K562 (cell line): ENCODE measurements around the gene SP6. TPM values are rescaled to one million over a fixed set of nuclear protein-coding genes. Genes with fewer than 3 reads are reported as not detected.

Source experiments
- BCL6 ChIP-seq: fragments of 250-450 bp; sonication (Bioruptor Pico); IDR thresholded peaks from 2 replicates; pipeline ENCODE4 v1.4.0; 2020
- BHLHE40 ChIP-seq: IDR thresholded peaks from 2 replicates; pipeline ENCODE4 v1.6.1; 2011; ENCODE audit warnings: low read length, improper control_type of control experiment
- FOS ChIP-seq: IDR thresholded peaks from 3 replicates; pipeline ENCODE4 v1.6.1; 2011; ENCODE audit not compliant: insufficient read length; ENCODE audit errors: extremely low read depth
- MBD1 ChIP-seq: fragments of 250-450 bp; sonication (Bioruptor Pico); IDR thresholded peaks from 2 replicates; pipeline ENCODE4 v1.8.0; 2022; ENCODE audit warnings: inconsistent platforms
- MBD2 ChIP-seq: sonication (generic); IDR thresholded peaks from 2 replicates; pipeline ENCODE4 v1.6.1; 2016; ENCODE audit warnings: low read depth, borderline replicate concordance
- MEIS2 ChIP-seq: fragments of 450-650 bp; IDR thresholded peaks from 2 replicates; pipeline ENCODE4 v1.6.1; 2014; ENCODE audit warnings: mild to moderate bottlenecking; ENCODE audit not compliant: partially characterized antibody
- MIER1 ChIP-seq: fragments of 450-650 bp; IDR thresholded peaks from 2 replicates; pipeline ENCODE4 v1.6.1; 2016; ENCODE audit warnings: antibody characterized with exemption, mild to moderate bottlenecking, low read depth
- RB1 ChIP-seq: fragments of 450-650 bp; IDR thresholded peaks from 2 replicates; pipeline ENCODE4 v1.6.1; 2017; ENCODE audit warnings: low read depth, mild to moderate bottlenecking
- RBM17 ChIP-seq: fragments of 200-400 bp; formaldehyde crosslinking; IDR thresholded peaks from 2 replicates; pipeline ENCODE4 v1.6.1; 2017; ENCODE audit warnings: low read depth, mild to moderate bottlenecking, low read length, borderline replicate concordance
- RBM39 ChIP-seq: fragments of 200-400 bp; formaldehyde crosslinking; optimal IDR thresholded peaks from 2 replicates; pipeline ENCODE3; 2018; ENCODE audit warnings: low read depth, low read length
- SMAD2 ChIP-seq: fragments of 150-350 bp; IDR thresholded peaks from 2 replicates; pipeline ENCODE4 v1.6.1; 2014; ENCODE audit warnings: low read depth, mild to moderate bottlenecking, low read length
- SNAPC5 ChIP-seq: fragments of 250-450 bp; sonication (Bioruptor Pico); IDR thresholded peaks from 2 replicates; pipeline ENCODE4 v1.8.0; 2021; ENCODE audit warnings: moderate library complexity, mild to moderate bottlenecking, inconsistent platforms
- SREBF1 ChIP-seq: fragments of 150-350 bp; IDR thresholded peaks from 2 replicates; pipeline ENCODE4 v1.6.1; 2014; ENCODE audit warnings: antibody characterized with exemption, low read depth, low read length, borderline replicate concordance
- TGIF2 ChIP-seq: sonication (generic); formaldehyde crosslinking; IDR thresholded peaks from 2 replicates; pipeline ENCODE4 v1.8.1; 2022; ENCODE audit warnings: mild to moderate bottlenecking, missing genetic modification reagents, moderate library complexity
- TRIM24 ChIP-seq, 2 experiments: fragments of 450-650 bp; IDR thresholded peaks; 2 replicates each; pipeline ENCODE4 v1.6.1; 2016
- ZBTB5 ChIP-seq: fragments of 450-650 bp; IDR thresholded peaks from 2 replicates; pipeline ENCODE4 v1.6.1; 2017; ENCODE audit warnings: antibody characterized with exemption
- ZFP30 ChIP-seq: fragments of 250-450 bp; sonication (Bioruptor Pico); IDR thresholded peaks from 2 replicates; pipeline ENCODE4 v1.8.0; 2022; ENCODE audit warnings: moderate library complexity, mild to moderate bottlenecking, inconsistent platforms, borderline replicate concordance
- ZNF133 ChIP-seq: fragments of 250-450 bp; sonication (Bioruptor Pico); IDR thresholded peaks from 2 replicates; pipeline ENCODE4 v1.4.0; 2020; ENCODE audit warnings: mild to moderate bottlenecking
- polyA plus RNA-seq, 8 experiments: library from polyadenylated mRNA; depleted of rRNA in 4 of 8; stranded (reverse) in 5 of 8; unstranded in 3 of 8; fragments of >200 nt; fragmentation: Nextera tagmentation in 2 of 8; fragmentation: Illumina TruSeq in 1 of 8; extraction: Ambion mirVana in 2 of 8; extraction: Trizol in 1 of 8; gene quantifications; 2 replicates each; pipeline versions ENCODE4 v1.2.1 to v1.2.3, GENCODE V29; 2011 to 2014; ENCODE audit warnings: inconsistent platforms in 1 of 8, missing spikeins in 1 of 8
- total RNA-seq, 7 experiments: library from RNA; depleted of rRNA in 6 of 7; stranded (reverse); fragments of >200 nt in 6 of 7; fragmentation: Illumina TruSeq in 2 of 7; extraction: Trizol in 2 of 7; gene quantifications; 2 replicates each; pipeline versions ENCODE4 v1.2.1 to v1.2.3, GENCODE V29; 2011 to 2021; ENCODE audit warnings: low replicate concordance in 1 of 7
- TF ChIP-seq, protein P1 (sequence below): fragments of 250-450 bp; sonication (Bioruptor Pico); IDR thresholded peaks from 2 replicates; pipeline ENCODE4 v1.9.0; 2021; ENCODE audit warnings: mild to moderate bottlenecking
- TF ChIP-seq, protein P2 (sequence below): fragments of 450-650 bp; IDR thresholded peaks from 2 replicates; pipeline ENCODE4 v1.6.1; 2018; ENCODE audit warnings: mild to moderate bottlenecking, low read depth; ENCODE audit not compliant: partially characterized antibody
- TF ChIP-seq, protein P3 (sequence below): fragments of 250-450 bp; sonication (Bioruptor Pico); IDR thresholded peaks from 2 replicates; pipeline ENCODE4 v1.5.0; 2021; ENCODE audit warnings: mild to moderate bottlenecking, borderline replicate concordance

SP6 gene
- total and polyA plus RNA-seq, 9 of the 15 experiments (the other 6 are each of a cell fraction or from before 2014, with no cell fraction given) = 0.11 to 7.9 (median 2.2) TPM

DNA sequence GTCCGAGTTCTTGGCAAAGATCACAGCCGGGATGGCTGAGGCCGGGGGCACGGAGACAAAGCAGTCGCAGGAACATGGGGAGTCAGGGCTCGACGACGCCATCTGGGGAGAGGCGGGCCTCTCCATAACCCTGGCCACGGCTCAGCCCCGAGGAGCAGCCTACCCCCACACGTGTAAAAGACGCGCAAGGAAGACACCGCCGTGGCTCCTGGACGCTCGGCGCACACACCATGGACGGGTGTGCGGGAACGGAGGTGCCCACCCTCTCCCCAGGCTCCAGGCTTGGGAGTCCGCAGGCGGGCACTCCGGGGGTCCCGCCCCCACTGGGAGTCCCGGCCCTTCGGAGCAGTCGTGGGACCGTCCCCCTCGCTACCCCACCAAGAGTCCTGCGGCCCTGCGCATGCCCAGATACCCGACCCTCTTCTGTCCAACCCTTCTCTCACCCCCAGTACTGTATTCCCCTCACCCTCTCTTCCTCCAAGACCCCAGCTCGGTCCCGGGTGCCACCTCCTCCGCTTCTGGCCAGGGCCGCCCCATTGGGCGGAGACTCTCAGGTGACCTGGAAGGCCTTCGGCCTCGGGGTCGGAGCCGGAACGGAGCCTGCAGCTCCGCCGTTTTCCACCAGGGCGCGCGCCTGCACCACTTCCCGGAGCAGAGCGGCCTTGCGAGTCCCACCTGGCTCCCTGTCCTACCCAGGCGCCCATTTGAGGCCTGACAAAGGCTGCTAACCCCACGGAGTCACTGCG lies 10.0 kb downstream of the SP6 start, which contains the start of gene SCRN2 (continued):
- TF ChIP-seq, protein P1, sequence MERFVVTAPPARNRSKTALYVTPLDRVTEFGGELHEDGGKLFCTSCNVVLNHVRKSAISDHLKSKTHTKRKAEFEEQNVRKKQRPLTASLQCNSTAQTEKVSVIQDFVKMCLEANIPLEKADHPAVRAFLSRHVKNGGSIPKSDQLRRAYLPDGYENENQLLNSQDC (CRISPR knock-in tag) = no peak
- TF ChIP-seq SREBF1 (no peak), MIER1 (no peak), RBM17 (no peak), BCL6 (no peak), SMAD2 (no peak), TGIF2 (CRISPR knock-in tag) (peak; percentile 69; the same call in 1 of the 2 replicates), FOS (no peak), TRIM24 (IDR thresholded peaks at IDR 0.05) (no peak), ZBTB5 (no peak), SNAPC5 (CRISPR knock-in tag) (no peak), MBD2 (no peak; the same call in 1 of the 2 replicates), MBD1 (CRISPR knock-in tag) (no peak), MEIS2 (no peak), BHLHE40 (peak; percentile 60), ZFP30 (CRISPR knock-in tag) (no peak), RB1 (peak; percentile 77), RBM39 (no peak), ZNF133 (CRISPR knock-in tag) (no peak)
- TF ChIP-seq, protein P2, sequence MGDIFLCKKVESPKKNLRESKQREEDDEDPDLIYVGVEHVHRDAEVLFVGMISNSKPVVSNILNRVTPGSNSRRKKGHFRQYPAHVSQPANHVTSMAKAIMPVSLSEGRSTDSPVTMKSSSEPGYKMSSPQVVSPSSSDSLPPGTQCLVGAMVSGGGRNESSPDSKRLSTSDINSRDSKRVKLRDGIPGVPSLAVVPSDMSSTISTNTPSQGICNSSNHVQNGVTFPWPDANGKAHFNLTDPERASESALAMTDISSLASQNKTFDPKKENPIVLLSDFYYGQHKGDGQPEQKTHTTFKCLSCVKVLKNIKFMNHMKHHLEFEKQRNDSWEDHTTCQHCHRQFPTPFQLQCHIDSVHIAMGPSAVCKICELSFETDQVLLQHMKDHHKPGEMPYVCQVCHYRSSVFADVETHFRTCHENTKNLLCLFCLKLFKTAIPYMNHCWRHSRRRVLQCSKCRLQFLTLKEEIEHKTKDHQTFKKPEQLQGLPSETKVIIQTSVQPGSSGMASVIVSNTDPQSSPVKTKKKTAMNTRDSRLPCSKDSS = no peak
- TF ChIP-seq, protein P3, sequence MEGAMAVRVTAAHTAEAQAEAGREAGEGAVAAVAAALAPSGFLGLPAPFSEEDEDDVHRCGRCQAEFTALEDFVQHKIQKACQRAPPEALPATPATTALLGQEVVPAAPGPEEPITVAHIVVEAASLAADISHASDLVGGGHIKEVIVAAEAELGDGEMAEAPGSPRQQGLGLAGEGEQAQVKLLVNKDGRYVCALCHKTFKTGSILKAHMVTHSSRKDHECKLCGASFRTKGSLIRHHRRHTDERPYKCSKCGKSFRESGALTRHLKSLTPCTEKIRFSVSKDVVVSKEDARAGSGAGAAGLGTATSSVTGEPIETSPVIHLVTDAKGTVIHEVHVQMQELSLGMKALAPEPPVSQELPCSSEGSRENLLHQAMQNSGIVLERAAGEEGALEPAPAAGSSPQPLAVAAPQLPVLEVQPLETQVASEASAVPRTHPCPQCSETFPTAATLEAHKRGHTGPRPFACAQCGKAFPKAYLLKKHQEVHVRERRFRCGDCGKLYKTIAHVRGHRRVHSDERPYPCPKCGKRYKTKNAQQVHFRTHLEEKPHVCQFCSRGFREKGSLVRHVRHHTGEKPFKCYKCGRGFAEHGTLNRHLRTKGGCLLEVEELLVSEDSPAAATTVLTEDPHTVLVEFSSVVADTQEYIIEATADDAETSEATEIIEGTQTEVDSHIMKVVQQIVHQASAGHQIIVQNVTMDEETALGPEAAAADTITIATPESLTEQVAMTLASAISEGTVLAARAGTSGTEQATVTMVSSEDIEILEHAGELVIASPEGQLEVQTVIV (CRISPR knock-in tag) = no peak
